Ascending aorta (tissue), 2 donors: ENCODE measurements around the gene SAP130. TPM values are rescaled to one million over a fixed set of nuclear protein-coding genes. Genes with fewer than 3 reads are reported as not detected.

Source experiments
- DNase-seq, 2 donors: peaks; one replicate each; pipeline ENCODE4 v3.0.0-alpha.2; 2019; ENCODE audit warnings: low spot score in 2 of 2
- H3K27ac ChIP-seq, 2 donors: fragments of 200-600 bp; sonication (generic); one replicate each; pipeline ENCODE4 v1.5.1; 2016 to 2017; ENCODE audit warnings: mild to moderate bottlenecking in 1 of 2
- H3K27me3 ChIP-seq: fragments of 200-600 bp; sonication (generic); one replicate; pipeline ENCODE4 v1.5.1; 2017
- H3K36me3 ChIP-seq, 2 donors: fragments of 200-600 bp; sonication (generic); one replicate each; pipeline ENCODE4 v1.5.1; 2016
- H3K4me1 ChIP-seq, 2 donors: fragments of 200-600 bp; sonication (generic); one replicate each; pipeline ENCODE4 v1.5.1; 2016 to 2017; ENCODE audit warnings: mild to moderate bottlenecking in 1 of 2
- H3K4me3 ChIP-seq, 2 donors: fragments of 200-600 bp; sonication (generic); one replicate each; pipeline ENCODE4 v1.5.1; 2016 to 2017; ENCODE audit warnings: mild to moderate bottlenecking in 1 of 2
- H3K9me3 ChIP-seq, 2 donors: fragments of 200-600 bp; sonication (generic); one replicate each; pipeline ENCODE4 v1.5.1; 2016
- intact Hi-C: fragments of 100-400 bp; cut with DNase I; formaldehyde crosslinking; loops from one replicate; pipeline ENCODE4 v1.15.1; 2023
- total RNA-seq: library from RNA; depleted of rRNA; stranded (reverse); fragments of >200 nt; gene quantifications from one replicate; pipeline ENCODE4 v1.1.0, GENCODE V29; 2016
- TF ChIP-seq, protein P1 (sequence below), 3 experiments: fragments of 200-600 bp in 2 of 3; fragments of 450-650 bp in 1 of 3; sonication (generic) in 2 of 3; IDR thresholded peaks; one replicate each; pipeline ENCODE4 v1.5.1; 2016 to 2019; ENCODE audit warnings: antibody characterized with exemption in 3 of 3, mild to moderate bottlenecking in 1 of 3, moderate library complexity in 1 of 3

Gene SAP130
- total RNA-seq, 1 donor from 2014 or later: 2.8 TPM

DNA sequence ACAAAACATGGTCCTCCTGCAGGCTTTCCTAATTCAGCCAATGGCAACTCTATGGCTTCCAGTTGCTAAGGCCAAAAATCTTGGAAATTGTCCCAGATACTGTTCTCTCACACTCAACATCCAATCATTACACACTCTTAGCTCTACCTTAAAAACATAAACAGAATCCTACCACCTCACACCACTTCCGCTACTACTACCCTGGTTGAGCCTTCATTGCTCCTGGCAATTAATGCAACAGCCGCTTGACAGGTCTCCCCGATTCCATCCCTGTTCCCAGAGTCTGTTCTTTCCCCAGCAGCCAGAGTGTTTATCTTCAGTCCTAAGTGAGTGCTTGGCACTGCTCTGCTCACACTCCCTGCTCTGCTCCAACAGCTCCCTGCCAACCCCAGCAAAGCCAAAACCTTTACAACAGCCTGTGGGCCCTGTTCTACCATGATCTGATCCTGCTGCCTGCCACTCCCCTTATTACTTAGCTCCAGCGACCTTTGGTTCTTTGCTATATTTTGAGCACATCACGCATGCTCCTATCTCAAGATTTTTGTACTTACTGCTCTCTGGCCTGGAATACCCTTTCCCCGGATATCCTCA is 74.6 kb downstream of the SAP130 start:
- TF ChIP-seq, protein P1, sequence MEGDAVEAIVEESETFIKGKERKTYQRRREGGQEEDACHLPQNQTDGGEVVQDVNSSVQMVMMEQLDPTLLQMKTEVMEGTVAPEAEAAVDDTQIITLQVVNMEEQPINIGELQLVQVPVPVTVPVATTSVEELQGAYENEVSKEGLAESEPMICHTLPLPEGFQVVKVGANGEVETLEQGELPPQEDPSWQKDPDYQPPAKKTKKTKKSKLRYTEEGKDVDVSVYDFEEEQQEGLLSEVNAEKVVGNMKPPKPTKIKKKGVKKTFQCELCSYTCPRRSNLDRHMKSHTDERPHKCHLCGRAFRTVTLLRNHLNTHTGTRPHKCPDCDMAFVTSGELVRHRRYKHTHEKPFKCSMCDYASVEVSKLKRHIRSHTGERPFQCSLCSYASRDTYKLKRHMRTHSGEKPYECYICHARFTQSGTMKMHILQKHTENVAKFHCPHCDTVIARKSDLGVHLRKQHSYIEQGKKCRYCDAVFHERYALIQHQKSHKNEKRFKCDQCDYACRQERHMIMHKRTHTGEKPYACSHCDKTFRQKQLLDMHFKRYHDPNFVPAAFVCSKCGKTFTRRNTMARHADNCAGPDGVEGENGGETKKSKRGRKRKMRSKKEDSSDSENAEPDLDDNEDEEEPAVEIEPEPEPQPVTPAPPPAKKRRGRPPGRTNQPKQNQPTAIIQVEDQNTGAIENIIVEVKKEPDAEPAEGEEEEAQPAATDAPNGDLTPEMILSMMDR (IDR thresholded peaks at IDR 0.05): no peak
- peak overlapping the region in 1 of 2 donors; percentile 29 for H3K4me3 ChIP-seq
- DNase-seq: peak in 1 of 2 donors; percentile 67
- H3K27ac ChIP-seq: peak overlapping the region; percentile 66 to 71
- peaks cover 0 to 18% of the 10 kb centered on the region in 2 donors for H3K4me1 ChIP-seq
- H3K27me3 ChIP-seq: no peaks in the 10 kb centered on the region
- no peaks in the 10 kb centered on the region for H3K9me3 ChIP-seq
- intact Hi-C loops: no loop called here
- H3K36me3 ChIP-seq: peaks cover 41 to 50% of the 10 kb centered on the region in 2 donors

DNA sequence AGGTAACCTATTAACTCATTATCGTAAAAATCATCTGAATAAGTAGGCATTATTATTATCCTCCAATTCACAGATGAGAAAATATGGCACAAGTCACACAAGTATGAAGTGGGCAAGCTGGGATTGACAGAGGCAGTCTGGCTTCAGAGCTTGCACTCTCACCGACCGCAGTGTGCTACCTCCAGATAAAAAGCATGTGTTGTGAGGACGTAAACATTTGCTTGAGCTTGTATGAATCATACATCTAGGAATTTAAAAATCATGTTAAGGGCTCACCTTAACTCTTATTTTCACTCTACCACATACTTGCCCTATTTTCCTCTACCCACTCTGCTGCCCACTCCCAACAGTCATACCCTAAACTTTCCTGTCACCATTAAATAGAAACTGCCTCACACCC is 76.8 kb downstream of the SAP130 start:
- H3K9me3 ChIP-seq: no peaks in the 10 kb centered on the region
- peaks cover 0 to 18% of the 10 kb centered on the region in 2 donors for H3K4me1 ChIP-seq
- H3K4me3 ChIP-seq: no peak overlapping the region
- no peaks in the 10 kb centered on the region for H3K27me3 ChIP-seq
- H3K27ac ChIP-seq: no peak overlapping the region
- peaks cover 38 to 54% of the 10 kb centered on the region in 2 donors for H3K36me3 ChIP-seq
- DNase-seq: no peak
- intact Hi-C loops: no loop called here
- TF ChIP-seq, protein P1 (IDR thresholded peaks at IDR 0.05): no peak

DNA sequence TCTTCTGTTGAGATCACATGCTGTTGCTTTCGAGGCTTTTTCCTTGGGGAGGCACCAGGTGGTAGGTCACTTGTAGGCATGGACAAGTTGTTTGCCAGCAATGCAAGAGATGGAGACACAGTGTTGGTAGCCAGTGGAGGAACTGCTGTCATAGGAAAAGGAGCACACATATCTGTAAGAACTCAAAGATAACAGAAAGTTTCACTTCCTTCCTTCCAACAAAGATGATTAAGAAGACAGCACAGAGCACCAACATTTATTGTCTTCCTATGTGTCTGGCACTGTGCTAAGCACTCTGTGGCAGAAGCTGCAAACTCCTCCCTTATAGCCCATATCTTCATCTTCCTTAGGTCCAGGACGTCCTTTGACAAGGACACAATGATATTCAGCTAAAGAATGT is 77.6 kb downstream of the SAP130 start:
- intact Hi-C loops: no loop called here

DNA sequence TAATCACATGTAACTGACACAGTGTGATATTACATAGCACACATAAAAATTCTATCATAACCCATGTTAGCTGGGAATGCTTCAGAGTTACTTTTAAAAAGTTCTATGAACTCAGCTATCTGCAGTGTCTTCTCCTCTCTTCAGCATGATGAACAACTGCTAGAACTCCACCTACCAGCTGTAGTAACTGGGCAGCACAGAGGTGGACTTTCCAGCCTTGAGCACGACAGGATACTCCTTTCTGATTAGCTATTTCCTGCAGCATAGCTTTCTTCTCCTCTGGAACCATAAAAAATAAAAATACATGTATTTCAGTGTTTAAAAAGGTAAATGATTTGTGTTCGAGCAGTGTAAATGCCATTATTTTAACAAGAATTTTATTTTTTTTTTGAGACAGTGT is 82.6 kb downstream of the SAP130 start:
- Histone ChIP-seq H3K36me3 (peaks cover 64 to 94% of the 10 kb centered on the region in 2 donors), H3K27me3 (no peaks in the 10 kb centered on the region), H3K27ac (no peak overlapping the region), H3K4me3 (no peak overlapping the region), H3K4me1 (no peaks in the 10 kb centered on the region), H3K9me3 (no peaks in the 10 kb centered on the region)
- intact Hi-C loops: no loop called here
- TF ChIP-seq, protein P1 (IDR thresholded peaks at IDR 0.05): no peak
- DNase-seq: no peak

More for the DNA sequence above, 77.6 kb downstream of the SAP130 start:
- Histone ChIP-seq H3K9me3 (no peaks in the 10 kb centered on the region), H3K36me3 (peaks cover 44 to 59% of the 10 kb centered on the region in 2 donors), H3K27ac (no peak overlapping the region), H3K4me1 (peaks cover 0 to 18% of the 10 kb centered on the region in 2 donors), H3K27me3 (no peaks in the 10 kb centered on the region), H3K4me3 (no peak overlapping the region)
- DNase-seq: no peak
- TF ChIP-seq, protein P1 (IDR thresholded peaks at IDR 0.05): no peak

DNA sequence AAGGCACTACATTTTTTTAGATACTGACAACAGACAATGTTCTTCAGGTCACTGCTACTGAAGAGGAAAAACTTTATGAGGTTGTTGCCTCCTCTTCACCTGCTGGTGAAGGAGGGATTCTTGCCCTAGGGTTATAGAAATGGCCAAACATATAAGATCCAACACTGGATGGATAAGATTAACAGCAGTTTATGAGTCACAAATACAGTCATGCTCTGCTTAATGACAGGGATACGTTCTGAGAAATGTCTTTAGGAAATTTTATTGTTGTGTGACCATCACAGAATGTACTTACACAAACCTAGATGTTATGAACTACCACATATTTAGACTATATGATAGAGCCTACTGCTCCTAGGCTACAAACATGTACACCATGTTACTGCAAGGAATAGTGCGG is 84.7 kb downstream of the SAP130 start:
- Histone ChIP-seq H3K27ac (no peak overlapping the region), H3K4me3 (no peak overlapping the region), H3K4me1 (no peaks in the 10 kb centered on the region), H3K27me3 (no peaks in the 10 kb centered on the region), H3K9me3 (no peaks in the 10 kb centered on the region), H3K36me3 (peaks cover 44 to 73% of the 10 kb centered on the region in 2 donors)
- no peak for DNase-seq
- intact Hi-C loops: no loop called here
- TF ChIP-seq, protein P1 (IDR thresholded peaks at IDR 0.05): no peak
